Prostate gland (tissue), 2 donors: ENCODE data around the gene RABGEF1. TPM values are rescaled to one million over a fixed set of nuclear protein-coding genes. Genes with fewer than 3 reads are reported as not detected.

Source experiments
- DNase-seq: peaks from one replicate; pipeline ENCODE4 v3.0.0-alpha.2; 2019; ENCODE audit warnings: low spot score
- H3K27ac ChIP-seq, 2 donors: fragments of 200-600 bp; sonication (generic); 2 replicates each; pipeline ENCODE4 v1.5.1; 2017 to 2019
- H3K27me3 ChIP-seq: fragments of 200-600 bp; sonication (generic); replicated peaks from 2 replicates; pipeline ENCODE4 v1.5.1; 2019; ENCODE audit not compliant: insufficient read depth
- H3K36me3 ChIP-seq, 2 donors: fragments of 200-600 bp; sonication (generic); 1 replicate in 1 of 2; 2 replicates in 1 of 2; pipeline versions ENCODE4 v1.5.1 to v1.8.1; 2017 to 2019
- H3K4me1 ChIP-seq: fragments of 200-600 bp; sonication (generic); replicated peaks from 2 replicates; pipeline ENCODE4 v1.5.1; 2019
- H3K4me3 ChIP-seq, 2 donors: fragments of 200-600 bp; sonication (generic); 2 replicates each; pipeline ENCODE4 v1.5.1; 2017 to 2019
- H3K9me3 ChIP-seq: fragments of 200-600 bp; sonication (generic); 2 replicates; pipeline ENCODE4 v1.5.1; 2017
- CTCF ChIP-seq, 4 experiments: fragments of 200-600 bp in 2 of 4; fragments of 450-650 bp in 2 of 4; sonication (generic) in 2 of 4; IDR thresholded peaks; 1 replicate in 3 of 4; 2 replicates in 1 of 4; pipeline ENCODE4 v1.5.1; 2016 to 2019; ENCODE audit warnings: antibody characterized with exemption in 4 of 4, mild to moderate bottlenecking in 2 of 4, moderate library complexity in 2 of 4
- POLR2A ChIP-seq: fragments of 450-650 bp; IDR thresholded peaks from one replicate; pipeline ENCODE4 v1.6.1; 2016; ENCODE audit warnings: antibody characterized with exemption, mild to moderate bottlenecking
- POLR2AphosphoS5 ChIP-seq: sonication (generic); formaldehyde crosslinking; IDR thresholded peaks from one replicate; pipeline ENCODE4 v1.6.1; 2017; ENCODE audit warnings: antibody characterized with exemption
- WGBS: methylation state at CpG from one replicate; pipeline ENCODE4 v1.1.5; 2018; 5-methylcytosine and 5-hydroxymethylcytosine counted together
- intact Hi-C: fragments of 100-400 bp; cut with DNase I; formaldehyde crosslinking; loops from one replicate; pipeline ENCODE4 v1.14.2; 2022
- total RNA-seq, 2 donors: library from RNA; depleted of rRNA; stranded (reverse); fragments of >200 nt; gene quantifications; one replicate each; pipeline ENCODE4 v1.1.0, GENCODE V29; 2016

Gene RABGEF1
- total RNA-seq, 2 donors from 2014 or later, result 20.8 to 49.6 TPM

GRCh38 chr7:66734006-66734405 is 6.5 kb upstream of the RABGEF1 start:
- WGBS, result 96% methylated on average over 6 of the region's 6 CpGs
- TF ChIP-seq POLR2A (no peak), CTCF (IDR thresholded peaks at IDR 0.05) (no peak), POLR2AphosphoS5 (no peak)
- intact Hi-C loops, result no loop called here
- no peak for DNase-seq
- Histone ChIP-seq H3K4me1 (no peaks in the 10 kb centered on the region), H3K27me3 (no peaks in the 10 kb centered on the region), H3K27ac (no peak overlapping the region), H3K4me3 (no peak overlapping the region), H3K9me3 (no peaks in the 10 kb centered on the region), H3K36me3 (no peaks in the 10 kb centered on the region)

GRCh38 chr7:66735154-66735553 is 5.4 kb upstream of the RABGEF1 start:
- Histone ChIP-seq H3K36me3 (no peaks in the 10 kb centered on the region), H3K27ac (no peak overlapping the region), H3K4me1 (no peaks in the 10 kb centered on the region), H3K9me3 (no peaks in the 10 kb centered on the region), H3K4me3 (no peak overlapping the region), H3K27me3 (no peaks in the 10 kb centered on the region)
- intact Hi-C loops, result no loop called here
- WGBS, result 45% methylated on average over 3 of the region's 3 CpGs
- no peak for TF ChIP-seq POLR2A
- TF ChIP-seq CTCF (IDR thresholded peaks at IDR 0.05), result no peak
- TF ChIP-seq POLR2AphosphoS5, result no peak
- DNase-seq, result no peak

GRCh38 chr7:66735850-66736249 is 4.7 kb upstream of the RABGEF1 start:
- WGBS, result 97% methylated on average over 1 of the region's 1 CpG
- Histone ChIP-seq H3K36me3 (no peaks in the 10 kb centered on the region), H3K27me3 (no peaks in the 10 kb centered on the region), H3K9me3 (no peaks in the 10 kb centered on the region), H3K27ac (no peak overlapping the region), H3K4me3 (no peak overlapping the region), H3K4me1 (no peaks in the 10 kb centered on the region)
- intact Hi-C loops, result no loop called here
- TF ChIP-seq CTCF (IDR thresholded peaks at IDR 0.05) (no peak), POLR2AphosphoS5 (no peak), POLR2A (no peak)
- no peak for DNase-seq

GRCh38 chr7:66736892-66737291 is 3.6 kb upstream of the RABGEF1 start:
- no peaks in the 10 kb centered on the region for H3K36me3 ChIP-seq
- no peaks in the 10 kb centered on the region for H3K4me1 ChIP-seq
- TF ChIP-seq POLR2A (no peak), CTCF (IDR thresholded peaks at IDR 0.05) (no peak), POLR2AphosphoS5 (no peak)
- H3K27ac ChIP-seq, result no peak overlapping the region
- 94% methylated on average over 6 of the region's 6 CpGs for WGBS
- DNase-seq, result no peak
- no peaks in the 10 kb centered on the region for H3K27me3 ChIP-seq
- H3K9me3 ChIP-seq, result no peaks in the 10 kb centered on the region
- intact Hi-C loops, result no loop called here
- no peak overlapping the region for H3K4me3 ChIP-seq

GRCh38 chr7:66737667-66738066 is 2.9 kb upstream of the RABGEF1 start:
- TF ChIP-seq POLR2A (no peak), POLR2AphosphoS5 (no peak), CTCF (IDR thresholded peaks at IDR 0.05) (no peak)
- no peaks in the 10 kb centered on the region for H3K4me1 ChIP-seq
- intact Hi-C loops, result no loop called here
- no peak for DNase-seq
- H3K36me3 ChIP-seq, result no peaks in the 10 kb centered on the region
- no peaks in the 10 kb centered on the region for H3K9me3 ChIP-seq
- 78% methylated on average over 6 of the region's 6 CpGs for WGBS
- H3K27me3 ChIP-seq, result no peaks in the 10 kb centered on the region
- H3K27ac ChIP-seq, result no peak overlapping the region
- no peak overlapping the region for H3K4me3 ChIP-seq
